HG03558 (cell line): Measurements from ENCODE around the gene RNF166.
A peak's percentile ranks its signal among the peaks of the same experiment; 100 is the strongest.

Experiments
- ATAC-seq: cut with Tn5 transposase; IDR thresholded peaks from one replicate; pipeline ENCODE4 v1.9.1; 2021; ENCODE audit warnings: moderate number of reproducible peaks; ENCODE audit not compliant: unreplicated experiment; ENCODE audit errors: extremely low read depth

Gene RNF166

DNA sequence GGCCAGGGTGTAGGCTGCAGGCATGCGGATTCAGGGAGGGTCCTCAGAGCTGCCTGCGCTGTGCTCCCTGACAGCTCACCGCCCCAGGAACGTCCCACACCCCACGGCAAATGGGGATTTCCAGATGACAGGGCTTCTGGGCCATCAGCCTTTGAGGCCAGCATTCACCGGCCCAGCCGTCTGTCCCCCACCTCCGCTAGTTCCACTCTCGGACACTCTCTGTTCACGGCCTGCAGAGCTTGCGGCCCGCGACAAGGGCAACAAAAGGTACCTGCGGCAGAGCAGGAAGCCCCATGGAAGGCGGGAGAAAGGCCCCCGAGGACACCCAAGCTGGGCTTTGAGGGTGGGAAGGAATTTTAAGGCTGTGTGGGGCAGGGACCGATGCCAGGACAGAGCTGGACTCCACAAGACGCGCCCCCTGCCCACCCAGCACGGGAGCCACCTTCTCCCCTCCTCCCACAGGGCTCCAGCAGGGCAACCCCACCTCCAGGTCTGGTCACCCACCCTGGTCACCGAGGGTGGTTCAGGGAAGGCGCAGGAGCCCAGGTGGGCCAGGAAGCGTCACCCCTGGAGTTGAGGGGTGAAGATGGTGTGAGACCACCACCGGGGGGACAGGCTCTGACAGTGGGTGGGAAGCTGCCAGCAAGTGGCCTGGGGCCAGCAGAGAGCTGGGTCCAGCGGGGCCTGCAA, 49.8 kb downstream of the RNF166 start:
- ATAC-seq: no peak

- no peak for ATAC-seq
These were observed 50.4 kb downstream of the RNF166 start for GRCh38 chr16:88655733-88656281.

GRCh38 chr16:88655053-88655732, 51.0 kb downstream of the RNF166 start:
- ATAC-seq: no peak

DNA sequence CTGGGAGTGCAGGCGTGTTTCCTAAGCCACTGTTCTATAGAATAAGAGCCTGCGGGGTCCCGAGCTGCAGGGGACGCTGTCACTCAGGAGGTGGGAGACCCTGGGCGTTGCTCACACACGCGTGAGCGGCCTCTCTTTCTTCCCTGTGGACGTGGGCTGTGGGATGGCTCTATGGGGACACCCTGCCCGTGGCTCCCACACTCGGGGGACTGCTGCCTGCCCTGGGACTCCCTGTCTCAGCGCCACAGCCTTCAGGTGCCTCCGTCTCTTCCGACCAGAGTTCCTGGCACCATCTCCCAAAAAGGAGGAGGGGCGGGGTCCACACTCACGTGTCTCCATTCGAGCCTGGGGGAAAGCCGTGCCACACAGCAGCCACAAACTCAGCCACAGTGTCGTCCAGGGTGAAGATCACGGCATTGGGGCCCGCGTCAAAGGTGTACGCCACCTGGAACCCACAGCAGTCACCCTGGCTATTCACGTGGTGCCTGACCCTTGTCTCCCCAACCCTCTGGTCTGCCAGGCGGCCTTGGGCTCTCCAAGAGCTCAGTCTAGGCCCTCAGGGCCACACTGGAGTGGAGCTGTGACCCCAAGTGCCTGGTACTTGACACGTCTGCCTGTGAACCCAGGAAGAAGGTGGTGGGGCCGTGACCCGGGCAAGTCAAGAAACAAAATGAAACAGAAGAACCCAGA, 51.7 kb downstream of the RNF166 start:
- ATAC-seq: no peak

DNA sequence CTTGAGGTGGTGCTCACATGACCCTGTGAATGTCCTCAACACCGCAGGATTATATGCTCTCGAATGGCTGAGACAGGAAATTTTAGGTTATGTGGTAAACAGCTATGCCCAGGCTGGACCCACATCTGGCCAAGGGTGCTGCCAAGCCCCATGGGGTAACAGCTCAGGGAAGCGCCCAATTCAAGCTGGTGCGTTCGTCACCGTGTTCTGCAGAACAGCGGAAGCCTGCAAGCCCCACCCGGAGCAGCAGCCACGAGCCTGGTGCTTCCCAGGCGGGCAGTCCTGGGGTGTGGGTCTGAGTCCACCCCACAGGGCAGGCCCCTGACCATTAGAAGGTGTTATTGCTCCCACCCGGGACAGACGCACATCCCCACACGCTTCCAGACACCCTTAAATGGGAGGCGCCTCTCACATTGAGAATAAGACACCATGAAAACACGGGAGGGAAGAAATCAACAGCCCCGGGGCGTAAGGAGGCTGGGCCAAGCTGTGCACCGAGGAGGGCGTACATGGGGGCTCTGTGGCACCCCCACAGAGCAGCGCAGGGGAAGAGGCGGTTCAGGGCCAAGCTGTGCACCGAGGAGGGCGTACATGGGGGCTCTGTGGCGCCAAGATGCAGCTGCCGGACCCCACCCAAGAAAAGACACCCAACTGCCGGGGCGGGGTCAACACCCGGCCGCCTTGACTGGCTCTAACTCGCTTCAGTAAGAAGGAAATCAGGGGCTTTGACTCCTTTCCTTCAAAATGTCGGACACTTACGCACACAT, 52.4 kb downstream of the RNF166 start:
- no peak for ATAC-seq

GRCh38 chr16:88653101-88653500, 53.1 kb downstream of the RNF166 start:
- no peak for ATAC-seq

DNA sequence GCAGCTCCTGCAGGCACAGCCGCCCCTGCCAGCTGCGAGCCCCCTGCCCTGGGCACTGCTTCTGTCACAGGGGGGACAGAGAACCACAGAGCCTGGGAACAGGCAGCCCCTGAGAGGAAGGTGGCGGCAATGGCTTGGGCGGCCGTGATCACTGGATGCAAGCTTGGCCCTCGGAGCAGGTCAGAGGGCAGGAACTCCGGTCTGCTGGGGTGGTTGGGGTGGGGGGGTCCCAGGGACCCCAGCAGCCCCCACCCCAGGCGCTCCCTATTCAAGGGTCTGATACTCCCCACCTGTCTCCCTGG, 53.5 kb downstream of the RNF166 start:
- no peak for ATAC-seq

DNA sequence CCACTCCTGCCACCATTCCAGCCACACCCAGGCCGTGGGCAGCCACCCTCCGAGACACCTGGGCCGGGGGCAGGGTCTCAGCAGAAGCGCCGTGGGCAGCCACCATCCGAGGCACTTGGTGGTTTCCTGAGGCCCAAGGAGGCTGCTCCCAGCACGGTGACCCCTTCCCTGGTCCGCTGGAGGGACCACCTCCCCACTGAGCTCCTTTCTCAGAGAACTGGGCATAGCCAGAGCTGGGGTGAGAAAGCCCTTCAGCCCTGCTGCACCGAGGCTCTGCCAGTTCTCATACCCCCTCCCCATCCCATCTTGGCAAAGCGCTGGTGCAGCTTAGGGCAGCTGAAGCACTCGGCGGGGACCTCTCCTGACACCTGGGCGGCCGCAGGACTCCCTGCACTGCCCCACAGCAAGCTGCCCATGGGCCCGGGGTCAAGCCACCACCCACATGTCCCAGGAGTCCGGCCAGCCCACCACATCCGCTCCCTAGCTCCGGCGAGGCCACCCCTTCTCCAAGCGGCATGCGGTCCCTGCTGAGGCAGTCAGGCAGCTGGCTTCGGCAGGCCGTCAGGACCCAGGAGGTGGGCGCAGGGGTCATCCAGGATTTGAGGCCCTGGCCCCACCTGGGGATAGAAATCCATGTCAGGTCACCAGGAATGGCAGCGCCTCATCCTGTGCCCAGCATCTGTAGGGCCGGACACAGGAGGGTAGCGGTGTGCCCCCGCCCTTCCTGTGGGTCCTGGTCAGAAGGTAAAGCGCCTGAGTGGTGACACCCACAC, 54.0 kb downstream of the RNF166 start:
- no peak for ATAC-seq

DNA sequence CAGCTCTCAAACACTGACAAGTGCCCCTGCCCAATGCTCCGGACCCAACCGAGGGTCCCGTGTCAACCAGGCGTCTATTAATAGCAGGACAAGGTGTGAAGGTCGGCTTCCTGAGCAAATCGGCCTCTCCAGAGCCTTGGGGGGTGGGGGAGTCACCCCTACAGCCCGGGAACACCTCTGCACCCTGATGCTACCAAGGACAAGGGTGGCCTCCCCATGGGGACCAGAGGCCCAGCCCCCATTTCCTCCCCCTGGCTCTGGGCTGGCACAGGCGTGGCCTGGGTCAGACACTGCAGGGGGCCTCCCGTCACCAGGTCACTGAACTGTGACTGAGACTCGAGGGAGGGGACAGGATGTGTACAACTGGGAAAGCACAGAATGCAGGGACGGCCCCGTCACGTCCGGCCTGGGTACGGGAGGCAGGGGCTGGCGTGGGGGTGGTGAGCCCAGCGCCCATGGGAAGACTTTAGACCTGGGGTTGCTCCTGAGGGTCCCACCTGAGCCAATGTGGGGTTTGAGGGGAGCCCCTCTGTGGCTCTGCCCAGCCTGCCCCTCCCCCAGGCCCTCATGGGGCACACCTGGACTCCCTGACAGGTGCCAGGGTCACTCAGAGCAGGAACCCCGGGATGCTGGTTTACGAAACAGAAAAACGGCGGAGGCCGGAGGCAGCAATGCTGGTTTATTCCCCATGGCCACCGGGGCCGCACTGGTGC, 54.8 kb downstream of the RNF166 start:
- peak; percentile 50 for ATAC-seq

DNA sequence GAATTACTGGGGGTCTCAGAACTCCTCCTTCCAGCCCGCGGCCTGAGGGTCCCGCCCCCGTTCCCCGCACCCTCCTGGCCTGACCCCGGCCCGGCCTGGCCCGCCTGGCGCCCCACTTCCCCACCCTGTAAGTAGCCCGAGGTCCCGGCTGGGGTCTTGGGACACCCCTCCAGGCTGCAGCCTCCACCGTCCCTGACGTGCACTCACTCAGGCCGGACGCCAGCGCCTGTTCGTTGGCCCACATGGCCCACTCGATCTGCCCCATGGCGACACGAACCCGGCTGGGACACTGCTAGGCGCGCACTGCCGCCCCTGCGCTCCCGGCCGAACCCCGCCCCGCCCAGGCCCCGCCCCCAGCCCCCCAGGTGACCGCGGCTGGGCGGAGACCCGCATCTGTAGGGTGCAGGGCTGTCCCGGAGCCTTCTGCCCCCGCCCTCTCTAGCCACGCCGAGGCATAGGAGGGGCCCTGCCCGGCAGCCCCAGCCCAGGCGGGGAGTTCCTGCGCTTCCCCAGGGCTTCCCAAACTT, 55.4 kb downstream of the RNF166 start, which contains the start of gene CYBA:
Gene CYBA (minus strand): TSS at position 305 of the 527 bp plus-strand sequence. CDS start 40 bp downstream, at position 265.
- ATAC-seq: peak; percentile 20

GRCh38 chr16:88649924-88650748, 56.1 kb downstream of the RNF166 start:
- peak; percentile 5 for ATAC-seq

DNA sequence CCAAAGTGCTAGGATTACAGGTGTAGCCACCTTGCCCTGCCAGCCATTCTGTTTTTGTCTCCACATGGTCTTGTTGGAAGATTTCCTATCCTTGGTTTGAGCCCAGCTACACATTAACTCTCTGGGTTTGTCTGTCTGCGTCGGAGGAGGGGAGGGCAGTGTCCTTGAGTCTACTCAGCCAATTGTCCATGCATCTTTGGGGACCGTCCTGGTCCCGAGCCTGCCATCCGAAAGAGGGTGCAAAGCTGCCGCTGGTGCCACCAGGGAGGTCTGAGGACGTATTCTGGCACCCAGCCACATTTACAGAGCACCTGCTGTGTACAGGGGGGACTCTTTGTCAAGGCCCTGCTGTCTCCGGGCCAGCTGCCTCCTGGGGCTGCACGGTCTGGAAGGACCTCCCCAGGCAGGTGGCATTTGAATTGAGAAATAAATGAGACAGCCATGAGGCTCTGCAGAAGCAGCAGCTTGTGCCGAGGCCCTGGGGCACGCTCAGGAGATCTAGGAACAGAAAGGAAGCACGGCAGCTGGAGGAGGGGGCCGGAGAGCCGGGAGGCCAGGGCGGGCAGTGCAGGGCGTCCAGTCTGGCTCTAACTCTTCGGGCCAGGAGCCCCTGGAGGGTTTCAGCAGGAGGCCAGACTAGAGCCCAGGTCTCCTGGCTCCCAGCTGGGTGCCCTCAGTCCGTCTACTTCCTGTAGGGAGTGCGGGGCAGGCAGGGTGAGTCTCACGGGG, 56.8 kb downstream of the RNF166 start:
- ATAC-seq: no peak

DNA sequence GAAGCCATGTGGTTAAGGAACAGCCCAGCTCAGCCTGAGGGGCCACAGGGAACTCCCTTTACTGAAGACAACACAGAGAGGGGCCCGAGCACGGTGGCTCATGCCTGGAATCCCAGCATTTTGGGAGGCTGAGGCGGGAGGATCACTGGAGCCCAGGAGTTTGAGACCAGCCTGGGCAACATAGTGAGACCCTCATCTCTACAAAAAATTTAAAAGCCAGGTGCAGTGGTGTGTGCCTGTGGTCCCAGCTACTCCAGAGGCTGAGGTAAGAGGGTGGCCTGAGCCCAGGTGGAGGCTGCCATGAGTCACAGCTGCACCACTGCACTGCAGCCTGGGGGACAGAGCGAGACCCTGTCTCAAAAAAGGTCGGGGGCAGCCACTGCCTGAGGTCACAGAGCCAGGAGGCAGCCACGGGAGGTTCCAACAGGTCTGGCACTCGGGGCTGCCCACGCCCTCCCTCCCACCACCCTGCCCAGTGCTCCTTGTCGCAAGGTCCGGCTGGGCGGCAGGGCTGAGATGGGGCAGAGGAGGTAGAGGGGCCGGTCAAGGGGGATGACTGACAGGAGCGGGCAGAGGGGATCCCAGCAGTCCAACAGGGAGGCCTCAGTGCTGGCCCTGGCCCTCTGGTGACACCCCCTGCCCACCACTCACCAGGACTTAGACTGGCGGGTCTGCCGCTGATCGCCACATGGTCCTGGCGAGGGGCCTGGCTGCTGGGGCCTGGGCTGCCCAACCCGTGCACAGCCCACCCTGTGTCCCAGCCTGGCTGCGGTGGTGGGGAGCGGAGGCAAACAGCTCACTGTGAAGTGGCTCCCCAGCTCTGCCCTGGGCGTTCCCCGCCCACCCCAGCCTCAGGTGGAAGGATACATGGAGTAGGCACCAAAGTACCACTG, 58.8 kb downstream of the RNF166 start:
- no peak for ATAC-seq
